GM10847 (cell line): Measurements from ENCODE around the gene ASPHD1.

Source experiments
- POLR2A ChIP-seq: IDR thresholded peaks from 2 replicates; pipeline ENCODE4 v1.6.1; 2011; ENCODE audit not compliant: insufficient read length; ENCODE audit errors: extremely low read depth

The ASPHD1 gene

DNA sequence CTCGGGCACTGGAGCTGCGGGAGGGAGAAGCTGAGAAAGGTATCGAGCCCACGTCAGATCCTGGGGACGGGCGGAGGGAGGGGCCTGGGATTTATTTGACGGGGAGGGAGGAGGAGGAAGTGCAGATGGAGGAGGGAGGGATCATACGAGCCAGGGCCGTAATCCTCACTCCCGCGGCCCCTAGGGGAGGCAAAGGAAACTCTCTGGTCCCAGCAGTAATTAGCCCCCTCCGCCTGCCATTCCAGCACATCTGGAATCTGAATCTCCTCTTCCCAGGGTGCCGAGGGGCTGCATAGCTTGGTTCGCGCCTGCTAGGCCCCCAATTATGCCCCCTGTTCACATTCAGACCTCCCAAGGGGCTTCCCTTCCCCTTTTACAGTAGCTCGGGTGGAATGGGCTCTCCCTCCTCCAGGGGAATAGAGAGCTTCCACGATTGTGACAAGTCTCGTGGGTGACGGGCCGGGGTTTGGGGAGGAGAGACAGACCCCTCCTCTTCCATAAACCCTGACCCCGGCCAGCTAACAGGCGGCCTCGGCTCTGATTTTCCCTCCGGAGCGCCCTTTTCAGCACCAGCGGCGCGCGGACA, 679 bp upstream of the ASPHD1 start, which contains the start of gene SEZ6L2:
TSS of gene SEZ6L2 (minus strand) at position 35 of the 586 bp plus-strand sequence. CDS start 531 bp downstream, outside the sequence.
- TF ChIP-seq POLR2A: no peak

DNA sequence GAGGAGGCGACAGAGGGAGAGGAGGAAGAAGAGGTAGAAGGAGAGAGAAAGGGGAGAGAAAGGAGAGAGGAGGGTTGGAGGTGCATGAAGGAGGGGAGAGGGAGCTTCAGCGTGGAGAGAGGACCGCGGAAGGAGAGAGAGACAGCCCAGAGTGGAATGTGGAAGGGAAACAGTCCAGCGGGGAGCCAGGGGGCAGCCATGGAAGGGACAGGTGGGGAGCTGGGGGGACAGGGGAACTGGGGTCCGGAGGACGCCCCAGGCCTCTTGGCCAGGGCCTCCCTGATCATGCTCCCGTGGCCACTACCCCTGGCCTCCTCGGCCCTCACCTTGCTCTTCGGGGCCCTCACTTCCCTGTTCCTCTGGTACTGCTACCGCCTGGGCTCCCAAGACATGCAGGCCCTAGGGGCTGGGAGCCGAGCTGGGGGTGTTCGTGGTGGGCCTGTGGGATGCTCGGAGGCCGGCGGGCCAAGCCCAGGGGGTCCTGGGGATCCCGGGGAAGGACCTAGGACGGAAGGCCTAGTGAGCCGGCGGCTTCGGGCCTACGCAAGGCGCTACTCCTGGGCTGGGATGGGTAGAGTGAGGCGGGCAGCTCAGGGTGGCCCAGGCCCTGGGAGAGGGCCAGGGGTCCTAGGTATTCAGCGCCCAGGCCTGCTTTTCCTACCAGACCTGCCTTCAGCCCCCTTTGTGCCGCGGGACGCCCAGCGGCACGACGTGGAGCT, 759 bp downstream of the ASPHD1 start:
- TF ChIP-seq POLR2A: no peak

DNA sequence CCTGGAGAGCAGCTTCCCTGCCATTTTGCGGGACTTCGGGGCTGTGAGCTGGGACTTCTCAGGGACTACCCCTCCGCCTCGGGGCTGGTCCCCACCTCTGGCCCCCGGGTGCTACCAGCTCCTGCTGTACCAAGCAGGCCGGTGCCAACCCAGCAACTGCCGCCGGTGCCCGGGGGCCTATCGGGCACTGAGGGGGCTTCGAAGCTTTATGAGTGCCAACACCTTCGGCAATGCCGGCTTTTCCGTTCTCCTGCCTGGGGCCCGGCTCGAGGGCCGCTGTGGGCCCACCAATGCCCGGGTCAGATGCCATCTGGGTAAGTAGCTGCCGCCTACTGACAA, 1.3 kb downstream of the ASPHD1 start:
- no peak for TF ChIP-seq POLR2A

DNA sequence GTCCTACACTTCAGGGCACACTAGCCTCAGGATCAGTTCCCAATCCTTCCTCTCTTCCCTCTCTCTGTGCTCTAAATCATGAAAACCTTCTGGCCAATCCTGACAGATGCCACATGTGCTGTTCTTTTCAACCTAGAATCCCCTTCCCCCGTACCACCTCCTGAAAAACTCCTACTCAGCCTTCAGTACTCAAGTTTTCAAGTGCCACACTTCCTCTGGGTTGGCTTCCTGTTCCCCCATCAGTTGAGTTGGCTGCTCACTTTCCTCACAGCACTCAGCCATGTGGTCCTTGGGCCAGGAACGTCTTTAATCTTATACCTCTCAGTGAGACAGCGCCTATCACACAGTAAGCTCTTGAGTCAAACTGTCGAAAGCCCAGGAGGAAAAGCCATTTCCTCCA, 3.3 kb downstream of the ASPHD1 start:
- no peak for TF ChIP-seq POLR2A

DNA sequence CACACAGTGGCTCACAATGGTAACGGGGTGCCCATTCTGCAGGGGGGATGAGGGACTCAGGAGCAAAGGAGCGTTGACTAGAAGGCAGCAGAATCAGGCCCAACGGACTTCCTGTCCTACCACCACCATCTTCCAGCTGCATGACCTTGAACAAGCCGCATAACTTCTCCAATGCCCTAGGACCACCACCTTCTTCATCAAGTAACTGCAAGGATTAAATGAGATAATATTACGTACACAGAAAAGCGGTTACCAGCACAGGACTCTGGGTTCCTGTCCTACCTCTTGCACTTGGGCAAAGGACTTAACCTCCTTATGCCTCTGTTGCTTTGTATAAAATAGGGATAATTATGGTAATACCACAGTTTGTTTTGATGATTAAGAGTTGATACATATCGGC, 4.7 kb downstream of the ASPHD1 start:
- TF ChIP-seq POLR2A: no peak

DNA sequence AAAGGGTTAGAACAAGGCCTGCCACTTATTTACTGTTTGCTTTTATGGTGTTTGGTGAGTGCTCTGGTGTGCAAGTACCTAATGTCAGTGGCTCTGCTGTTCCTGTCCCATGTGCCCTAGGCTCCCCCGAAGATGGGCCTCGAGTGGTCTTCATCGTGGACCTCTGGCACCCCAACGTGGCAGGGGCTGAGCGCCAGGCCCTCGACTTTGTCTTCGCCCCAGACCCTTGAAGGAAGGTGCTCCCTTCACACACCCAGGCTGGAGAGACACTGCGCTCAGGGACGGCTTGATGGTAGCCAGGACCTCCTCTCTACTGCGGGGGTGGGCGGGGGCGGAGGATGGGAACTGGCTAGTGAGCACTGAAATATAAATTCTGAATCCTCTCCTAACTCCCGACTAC, 5.4 kb downstream of the ASPHD1 start:
- TF ChIP-seq POLR2A: no peak

DNA sequence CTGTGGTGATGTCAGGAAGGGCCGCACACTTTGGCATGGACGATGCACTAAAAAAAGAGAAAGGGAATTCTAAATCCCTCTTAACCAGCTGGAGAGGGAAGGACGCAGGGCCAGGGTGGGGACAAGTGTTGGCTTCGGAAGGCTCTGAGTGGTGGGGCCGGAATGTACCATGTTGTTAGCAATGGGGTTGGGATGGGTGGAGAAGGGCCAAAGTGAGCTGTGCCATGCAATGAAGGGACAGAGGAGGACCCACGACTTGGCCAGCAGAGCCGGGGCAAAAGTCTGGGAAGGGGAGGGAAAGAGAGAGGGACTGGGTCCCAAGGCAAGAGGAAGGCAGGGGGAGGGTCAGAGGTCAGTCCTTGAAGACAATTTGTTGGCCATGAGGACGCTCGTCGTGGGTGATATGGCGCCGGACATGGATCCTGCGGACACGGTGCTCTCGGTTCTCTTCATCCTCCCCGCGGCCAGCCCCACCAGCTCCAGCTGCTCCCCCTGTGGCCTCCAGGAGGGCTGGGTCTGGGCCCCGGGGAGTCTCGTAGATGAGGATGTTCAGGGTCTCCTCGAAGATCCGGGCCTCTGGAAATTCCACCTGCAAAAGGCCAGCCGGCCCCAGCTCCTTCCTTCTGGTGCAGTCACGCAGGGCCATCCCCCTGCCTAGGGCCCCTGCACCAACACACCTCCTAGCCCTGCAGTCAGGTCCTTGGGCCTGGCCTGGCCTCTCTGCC, 6.4 kb downstream of the ASPHD1 start:
- no peak for TF ChIP-seq POLR2A

DNA sequence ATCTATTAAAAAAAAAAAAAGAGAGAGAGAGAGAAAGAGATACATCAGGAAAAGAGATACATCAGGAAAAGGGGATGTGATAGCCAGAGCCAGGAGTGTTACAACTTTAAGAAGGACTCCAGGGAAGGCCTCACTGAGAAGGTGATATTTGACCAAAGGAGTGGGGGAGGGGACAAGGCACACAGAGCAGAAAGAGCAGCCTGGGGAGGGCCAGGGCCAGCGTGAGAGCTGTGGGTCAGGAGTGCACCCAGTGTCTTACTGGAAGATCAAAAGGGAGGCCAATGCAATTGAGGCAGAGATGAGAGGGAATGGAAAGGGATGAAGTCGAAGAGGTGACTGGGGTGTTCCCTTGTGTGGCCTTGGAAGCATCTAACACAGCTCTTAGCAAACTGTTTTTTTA, 7.7 kb downstream of the ASPHD1 start:
- no peak for TF ChIP-seq POLR2A

DNA sequence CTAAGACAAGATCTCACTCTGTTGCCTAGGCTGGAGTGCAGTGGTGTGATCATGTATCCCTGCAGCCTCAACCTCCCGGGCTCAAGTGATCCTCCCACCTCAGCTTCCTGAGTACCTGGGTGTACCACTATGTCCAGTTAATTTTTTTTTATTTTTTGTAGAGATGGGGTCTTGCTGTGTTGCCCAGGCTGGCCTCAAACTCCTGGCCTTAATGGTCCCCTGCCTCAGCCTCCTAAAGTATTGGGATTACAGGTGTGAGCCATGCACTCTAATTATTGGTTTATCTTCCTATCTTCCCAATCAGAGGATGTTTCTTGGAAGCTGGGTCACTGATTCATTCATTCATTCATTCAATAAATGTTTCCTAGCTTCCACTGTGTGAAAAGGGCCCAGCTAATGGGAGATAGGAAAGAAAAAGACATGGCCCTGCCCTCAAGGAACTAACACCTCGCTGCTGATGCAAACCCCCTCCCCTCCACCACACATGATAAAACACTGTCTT, 8.5 kb downstream of the ASPHD1 start:
- TF ChIP-seq POLR2A: no peak

DNA sequence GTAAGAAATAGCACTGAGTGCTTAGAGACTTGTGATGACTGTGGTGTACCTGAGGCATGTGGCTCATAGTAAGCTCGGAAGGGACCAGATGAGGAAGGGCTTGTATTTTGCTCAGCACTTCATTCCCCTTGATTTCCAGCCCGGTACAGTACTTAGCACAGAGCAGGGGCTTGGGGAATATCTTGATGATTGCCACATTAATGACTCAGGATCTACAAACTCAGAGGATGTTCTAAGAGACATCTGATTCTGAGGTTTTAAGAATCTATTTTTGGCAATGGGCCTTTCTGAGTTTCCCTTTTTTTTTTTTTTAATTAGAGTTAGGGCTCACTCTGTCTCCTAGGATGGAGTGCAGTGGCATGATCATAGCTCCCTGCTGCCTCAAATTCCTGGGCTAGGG, 9.1 kb downstream of the ASPHD1 start:
- no peak for TF ChIP-seq POLR2A

DNA sequence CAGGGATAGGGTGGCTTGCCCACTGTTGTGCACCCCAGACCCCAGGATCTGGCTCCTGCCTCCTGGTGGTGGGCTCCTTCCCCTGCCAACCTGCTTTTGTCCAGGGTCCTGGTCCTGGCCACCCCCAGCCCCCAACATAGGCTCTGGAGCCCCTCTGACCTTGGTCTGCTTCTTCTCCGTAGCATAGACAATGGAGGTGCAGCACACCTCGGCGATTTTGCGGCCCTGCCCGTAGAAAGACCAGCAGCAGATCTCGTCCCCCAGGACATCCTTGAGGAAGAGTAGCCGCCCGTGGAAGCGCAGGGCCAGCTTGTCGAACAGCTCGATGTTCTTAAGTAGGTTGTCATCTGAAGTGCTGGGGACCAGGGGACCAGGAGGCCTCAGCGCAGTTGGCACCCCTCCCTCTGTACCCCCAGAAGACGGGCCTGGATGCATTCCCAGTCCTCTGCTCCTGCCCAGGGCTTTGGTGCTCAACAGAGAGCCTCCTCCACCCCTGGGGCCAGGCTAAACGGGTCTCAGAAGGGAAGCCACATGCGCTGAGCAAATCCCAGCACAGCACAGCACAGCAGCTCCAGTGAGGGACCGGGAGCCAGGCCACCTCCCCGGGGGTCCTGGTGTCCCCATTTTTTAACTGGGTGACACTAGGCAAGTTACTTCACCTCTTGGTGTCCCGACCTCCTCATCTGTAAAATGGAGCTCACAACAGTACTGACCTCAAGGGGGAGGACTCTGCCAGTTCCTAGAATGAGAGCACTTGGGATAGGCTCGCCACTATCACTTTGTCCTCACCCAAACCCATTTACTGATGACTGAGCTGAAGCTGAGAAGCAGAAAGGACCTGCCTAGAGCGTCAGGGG, 10.8 kb downstream of the ASPHD1 start:
- TF ChIP-seq POLR2A: no peak

DNA sequence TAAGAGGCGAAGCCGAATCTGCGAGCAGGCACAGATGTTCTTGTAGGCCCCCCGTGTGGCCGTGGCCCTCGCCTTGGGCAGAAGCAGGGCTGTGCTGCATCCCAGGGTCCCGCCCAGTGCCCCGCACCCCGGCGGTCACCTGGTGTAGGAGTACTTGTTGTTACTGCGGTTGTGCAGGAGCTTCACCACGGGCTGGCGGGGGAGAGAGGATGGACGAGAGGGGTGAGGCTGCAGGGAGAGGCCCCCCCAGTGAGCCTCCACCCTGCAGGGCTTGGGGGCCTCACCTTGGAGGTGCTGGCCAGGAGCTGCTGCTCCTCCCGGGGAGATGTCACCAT, 11.4 kb downstream of the ASPHD1 start:
- TF ChIP-seq POLR2A: no peak

DNA sequence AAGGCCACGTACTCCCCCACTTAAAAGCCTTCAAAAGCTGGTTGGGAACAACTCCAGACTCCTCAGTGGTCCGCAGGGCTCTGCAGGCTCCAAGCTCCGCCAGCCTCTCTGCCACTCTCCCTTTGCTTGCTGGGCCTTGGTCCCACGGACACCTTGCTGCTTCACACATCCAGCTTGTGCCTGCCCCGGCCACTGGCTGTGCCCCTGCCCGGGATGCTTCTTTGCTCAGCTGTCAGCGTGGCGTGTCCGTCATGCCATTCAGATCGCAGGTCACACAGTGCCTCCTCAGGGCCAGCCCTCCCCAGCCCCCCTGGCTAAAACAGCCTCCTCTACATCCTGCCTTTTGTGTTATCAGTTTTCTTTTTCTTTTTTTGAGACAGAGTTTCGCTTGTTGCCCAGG, 11.8 kb downstream of the ASPHD1 start:
- TF ChIP-seq POLR2A: no peak

DNA sequence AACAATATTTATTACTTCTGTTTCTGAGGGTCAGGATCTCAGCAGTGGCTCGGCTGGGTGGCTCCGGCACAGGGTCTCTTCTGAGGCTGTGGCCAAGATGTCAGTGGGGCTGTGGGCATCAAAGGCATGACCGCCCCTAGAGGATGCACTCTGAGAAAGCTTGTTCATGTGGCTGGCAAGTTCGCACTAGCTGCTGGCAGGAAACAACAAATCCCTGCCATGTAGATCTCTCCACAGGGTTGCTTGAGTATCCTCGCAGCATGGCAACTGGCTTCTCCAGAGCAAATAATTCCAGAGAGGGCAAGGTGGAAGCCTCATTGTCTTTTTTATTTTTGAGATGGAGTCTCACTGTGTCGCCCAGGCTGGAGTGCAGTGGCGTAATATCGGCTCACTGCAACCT, 13.2 kb downstream of the ASPHD1 start:
- TF ChIP-seq POLR2A: no peak

DNA sequence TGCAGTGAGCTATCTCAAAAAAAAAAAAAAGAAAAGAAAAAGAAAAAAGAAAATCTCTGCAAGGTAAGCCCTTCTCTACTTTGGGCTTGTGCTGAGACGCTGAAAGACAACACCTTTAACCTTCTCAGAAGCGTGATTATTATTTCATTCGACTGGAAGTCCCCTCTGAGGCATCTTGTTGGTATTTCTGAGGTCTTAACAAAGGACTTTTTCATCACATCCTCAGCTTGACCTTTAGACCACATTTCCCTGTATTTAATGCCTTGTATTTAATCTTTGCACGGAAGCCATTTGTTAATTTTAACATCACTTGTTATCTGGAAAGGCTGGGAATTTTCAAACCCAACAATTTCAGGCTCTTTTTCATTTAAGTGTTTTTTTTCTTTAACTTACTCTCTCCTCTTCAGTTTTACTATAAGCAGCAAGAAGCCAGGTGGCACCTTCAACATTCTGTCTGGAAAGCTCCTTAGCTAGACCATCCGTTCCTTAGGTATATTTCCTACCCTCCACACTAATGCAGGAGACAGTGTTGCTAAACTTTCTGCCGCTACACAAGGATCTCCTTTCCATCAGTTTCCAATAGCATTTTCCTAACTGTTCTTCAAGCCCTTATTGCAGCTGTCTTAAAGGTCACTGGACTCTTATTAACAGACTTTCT, 15.4 kb downstream of the ASPHD1 start:
- TF ChIP-seq POLR2A: no peak
